Raji (cell line): ENCODE data around the gene OR10H5.

Experiments used
- POLR2A ChIP-seq: IDR thresholded peaks from 2 replicates; pipeline ENCODE4 v1.6.1; 2011; ENCODE audit warnings: low read depth, low read length, control low read depth; ENCODE audit not compliant: insufficient read depth

OR10H5 gene

DNA sequence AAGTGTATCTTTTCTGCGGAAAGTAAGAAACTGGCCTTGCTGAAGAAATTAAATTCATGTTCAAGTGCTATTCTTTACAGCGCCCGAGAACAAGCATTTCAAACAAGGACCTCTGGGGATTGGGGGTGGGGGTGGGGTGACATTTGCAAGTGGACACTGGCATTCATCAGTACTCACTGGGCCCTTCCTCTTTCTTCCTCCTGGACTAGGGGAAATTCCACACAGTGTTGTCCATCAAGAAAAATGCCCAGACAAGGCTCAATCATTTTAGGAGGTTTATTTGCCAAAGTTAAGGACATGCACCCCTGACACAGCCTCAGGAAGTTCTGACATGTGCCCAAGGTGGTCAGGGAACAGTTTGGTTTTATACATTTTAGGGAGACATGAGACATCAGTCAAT is 50.9 kb downstream of the OR10H5 start:
- no peak for TF ChIP-seq POLR2A

GRCh38 chr19:15840833-15841232 is 53.4 kb downstream of the OR10H5 start:
- TF ChIP-seq POLR2A, result no peak

DNA sequence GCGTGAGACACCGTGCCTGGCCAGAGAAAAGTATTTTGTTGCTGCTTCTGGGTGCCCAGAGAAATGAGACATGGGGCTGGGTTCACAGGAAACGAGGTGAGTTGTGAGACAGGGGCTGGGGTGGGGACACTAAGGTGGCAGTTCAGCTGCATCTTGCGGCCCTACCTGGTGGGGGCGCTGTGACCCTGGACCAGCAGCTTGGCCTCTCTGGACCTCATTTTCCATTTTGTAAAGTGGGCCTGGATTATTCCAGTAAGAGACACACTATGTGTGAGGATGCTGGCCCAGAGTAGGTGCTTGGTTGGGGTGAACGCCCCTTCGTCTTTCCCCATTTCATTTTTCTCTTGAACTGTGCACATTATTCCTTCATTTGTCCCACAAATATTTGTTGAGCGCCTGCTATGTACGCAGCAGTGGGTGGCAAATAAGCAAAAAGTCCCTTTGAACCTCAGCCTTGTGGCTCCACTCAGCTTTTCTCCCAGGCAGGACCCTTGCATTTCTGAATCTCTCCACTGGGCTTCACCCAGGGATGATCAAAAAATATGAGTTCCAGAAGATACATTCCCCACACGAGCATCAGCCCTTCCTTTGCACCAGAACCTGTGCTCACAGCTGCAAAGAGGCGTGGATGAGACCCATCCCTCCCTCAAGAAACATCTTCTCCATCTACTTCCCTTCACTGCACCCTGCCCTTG is 54.6 kb downstream of the OR10H5 start:
- TF ChIP-seq POLR2A, result no peak

DNA sequence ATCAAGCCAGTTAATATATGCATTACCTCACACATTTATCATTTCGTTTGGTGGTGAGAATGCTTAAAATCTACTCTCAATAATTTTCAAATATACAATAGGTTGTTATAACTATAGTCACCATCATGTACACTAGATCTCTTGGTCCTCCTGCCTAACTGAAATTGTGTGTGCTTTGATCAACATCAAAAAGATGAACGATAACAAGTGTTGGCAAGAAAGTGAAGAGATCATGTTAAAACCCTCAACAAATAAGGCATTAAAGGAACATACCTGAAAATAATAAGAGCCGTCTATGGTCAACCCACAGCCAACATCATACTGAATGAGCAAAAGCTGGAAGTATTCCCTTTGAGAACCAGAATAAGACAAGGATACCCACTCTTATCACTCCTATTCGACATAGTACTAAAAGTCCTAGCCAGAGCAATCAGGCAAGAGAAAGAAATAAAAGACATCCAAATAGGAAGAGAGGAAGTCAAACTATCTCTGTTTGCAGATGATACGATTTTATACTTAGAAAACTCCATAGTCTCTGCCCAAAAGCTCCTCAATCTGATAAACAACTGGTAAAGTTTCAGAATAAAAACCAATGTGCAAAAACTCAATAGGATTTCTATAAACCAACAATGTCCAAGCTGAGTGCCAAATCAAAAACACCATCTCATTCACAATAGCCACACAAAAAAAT is 55.9 kb downstream of the OR10H5 start:
- TF ChIP-seq POLR2A, result no peak

DNA sequence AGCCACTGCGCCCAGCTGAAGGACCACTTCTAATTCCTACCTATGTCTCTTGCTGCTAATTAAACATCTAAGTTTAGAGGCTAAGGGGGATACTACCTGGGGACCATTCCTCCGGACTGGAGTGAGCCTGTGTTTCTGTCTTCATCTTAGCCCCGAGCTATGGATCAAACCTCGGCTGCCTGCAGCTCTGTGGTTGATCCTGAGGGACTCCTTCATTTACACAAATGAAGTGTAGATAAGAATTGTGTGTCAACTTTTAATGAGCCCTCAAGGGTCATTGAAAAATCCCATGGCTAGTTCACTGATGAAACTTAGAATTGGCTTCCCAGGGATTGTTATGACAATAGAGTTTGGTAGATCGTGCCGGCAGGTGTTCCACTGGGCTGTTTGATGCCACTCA is 59.5 kb downstream of the OR10H5 start:
- TF ChIP-seq POLR2A, result no peak

- TF ChIP-seq POLR2A, result no peak
Observed at GRCh38 chr19:15850385-15850784, 62.9 kb downstream of the OR10H5 start.
